ENCODE measurements around the gene FBLIM1.
A peak's percentile ranks its signal among the peaks of the same experiment; 100 is the strongest.

FBLIM1 gene

GRCh38 chr1:15757575-15758342 lies 836 bp upstream of the FBLIM1 start (continued):
- TF ChIP-seq ZNF18 (tag by site-specific recombination; IDR thresholded peaks at IDR 0.05) (no peak), ZBTB8A (tag by site-specific recombination; IDR thresholded peaks at IDR 0.05) (no peak), ZNF394 (tag by site-specific recombination; IDR thresholded peaks at IDR 0.05; ENCODE audit: borderline replicate concordance) (no peak), ZNF518A (tag by site-specific recombination; conservative IDR thresholded peaks at IDR 0.05; ENCODE audit: low read depth) (no peak), MYNN (tag by site-specific recombination; IDR thresholded peaks at IDR 0.05; ENCODE audit: borderline replicate concordance) (no peak), GLIS1 (tag by site-specific recombination; IDR thresholded peaks at IDR 0.05) (0 out of 2 replicates have a peak, but pooled peaks have one; percentile 14), ZNF513 (tag by site-specific recombination; IDR thresholded peaks at IDR 0.05) (no peak), ZBTB7A (tag by site-specific recombination; IDR thresholded peaks at IDR 0.05; ENCODE audit: low read depth) (peak; percentile 66; the same call in 1 of the 2 replicates), ZNF837 (tag by site-specific recombination; IDR thresholded peaks at IDR 0.05) (no peak), ZNF202 (tag by site-specific recombination; IDR thresholded peaks at IDR 0.05; ENCODE audit: borderline replicate concordance) (no peak), ZNF707 (tag by site-specific recombination; IDR thresholded peaks at IDR 0.05) (no peak), SCRT2 (tag by site-specific recombination; IDR thresholded peaks at IDR 0.05) (no peak), IKZF3 (tag by site-specific recombination; IDR thresholded peaks at IDR 0.05) (peak; percentile 77), ZNF548 (tag by site-specific recombination; IDR thresholded peaks at IDR 0.05) (no peak), TSHZ1 (tag by site-specific recombination; IDR thresholded peaks at IDR 0.05; ENCODE audit: borderline replicate concordance) (no peak), ZNF26 (tag by site-specific recombination; IDR thresholded peaks at IDR 0.05) (no peak), ZNF654 (tag by site-specific recombination; IDR thresholded peaks at IDR 0.05; ENCODE audit: low read depth) (no peak), WT1 (tag by site-specific recombination; IDR thresholded peaks at IDR 0.05) (peak; percentile 46; the same call in 1 of the 2 replicates), ZFP3 (tag by site-specific recombination; IDR thresholded peaks at IDR 0.05; ENCODE audit: low read depth) (no peak), KLF10 (tag by site-specific recombination; IDR thresholded peaks at IDR 0.05) (no peak), RBAK (tag by site-specific recombination; IDR thresholded peaks at IDR 0.05) (no peak), ZBTB20 (tag by site-specific recombination; IDR thresholded peaks at IDR 0.05) (no peak), ZNF596 (tag by site-specific recombination; IDR thresholded peaks at IDR 0.05) (0 out of 2 replicates have a peak, but pooled peaks have one; percentile 1), ZNF529 (tag by site-specific recombination; IDR thresholded peaks at IDR 0.05; ENCODE audit: insufficient replicate concordance) (no peak), ZNF48 (tag by site-specific recombination; IDR thresholded peaks at IDR 0.05) (no peak)

All from HEK293 (cell line).